ENCODE results near the gene PPA2.
"Not testable (repeated sequence)": the region's sequence is repeated elsewhere in the genome, so short reads cannot be mapped to it uniquely, and the experiment has no call there.

PPA2 gene

DNA sequence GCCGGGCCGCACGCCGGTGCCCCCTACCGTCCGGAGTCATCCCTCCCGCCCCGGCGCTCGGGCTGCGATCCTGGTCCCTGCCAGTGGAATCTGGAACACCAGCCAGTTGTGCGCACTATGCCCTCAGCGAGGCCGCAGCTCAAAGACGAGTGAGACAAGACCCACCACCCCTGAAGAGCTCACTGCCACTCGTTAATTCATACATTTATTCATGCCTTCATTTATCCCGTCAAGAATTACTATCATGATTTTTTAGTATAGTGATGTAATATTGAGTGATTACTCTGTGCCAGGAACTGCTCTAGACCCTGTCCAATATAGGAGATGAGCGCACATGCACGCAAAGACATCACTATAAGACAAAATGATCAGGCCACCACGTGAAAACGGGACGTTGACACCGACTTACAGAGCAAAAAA lies 247 bp upstream of the PPA2 start:
- peaks cover 19% of the 10 kb centered on the region for H3K4me1 Mint-ChIP-seq
- H3K27me3 Mint-ChIP-seq (ENCODE audit: low read depth): no peaks in the 10 kb centered on the region
- TF ChIP-seq, protein P1, sequence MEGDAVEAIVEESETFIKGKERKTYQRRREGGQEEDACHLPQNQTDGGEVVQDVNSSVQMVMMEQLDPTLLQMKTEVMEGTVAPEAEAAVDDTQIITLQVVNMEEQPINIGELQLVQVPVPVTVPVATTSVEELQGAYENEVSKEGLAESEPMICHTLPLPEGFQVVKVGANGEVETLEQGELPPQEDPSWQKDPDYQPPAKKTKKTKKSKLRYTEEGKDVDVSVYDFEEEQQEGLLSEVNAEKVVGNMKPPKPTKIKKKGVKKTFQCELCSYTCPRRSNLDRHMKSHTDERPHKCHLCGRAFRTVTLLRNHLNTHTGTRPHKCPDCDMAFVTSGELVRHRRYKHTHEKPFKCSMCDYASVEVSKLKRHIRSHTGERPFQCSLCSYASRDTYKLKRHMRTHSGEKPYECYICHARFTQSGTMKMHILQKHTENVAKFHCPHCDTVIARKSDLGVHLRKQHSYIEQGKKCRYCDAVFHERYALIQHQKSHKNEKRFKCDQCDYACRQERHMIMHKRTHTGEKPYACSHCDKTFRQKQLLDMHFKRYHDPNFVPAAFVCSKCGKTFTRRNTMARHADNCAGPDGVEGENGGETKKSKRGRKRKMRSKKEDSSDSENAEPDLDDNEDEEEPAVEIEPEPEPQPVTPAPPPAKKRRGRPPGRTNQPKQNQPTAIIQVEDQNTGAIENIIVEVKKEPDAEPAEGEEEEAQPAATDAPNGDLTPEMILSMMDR (IDR thresholded peaks at IDR 0.05; ENCODE audit: unreplicated experiment in 3 of 3): peak; percentile 78 to 91 (median 88)
- peak overlapping the region; percentile 96 to 99 (median 98) for H3K27ac Mint-ChIP-seq
- H3K36me3 Mint-ChIP-seq (ENCODE audit: low read depth): peaks cover 11% of the 10 kb centered on the region
- H3K9me3 Mint-ChIP-seq: no peaks in the 10 kb centered on the region
- H3K4me3 Mint-ChIP-seq: peak overlapping the region; percentile 97 to 99 (median 99)

DNA sequence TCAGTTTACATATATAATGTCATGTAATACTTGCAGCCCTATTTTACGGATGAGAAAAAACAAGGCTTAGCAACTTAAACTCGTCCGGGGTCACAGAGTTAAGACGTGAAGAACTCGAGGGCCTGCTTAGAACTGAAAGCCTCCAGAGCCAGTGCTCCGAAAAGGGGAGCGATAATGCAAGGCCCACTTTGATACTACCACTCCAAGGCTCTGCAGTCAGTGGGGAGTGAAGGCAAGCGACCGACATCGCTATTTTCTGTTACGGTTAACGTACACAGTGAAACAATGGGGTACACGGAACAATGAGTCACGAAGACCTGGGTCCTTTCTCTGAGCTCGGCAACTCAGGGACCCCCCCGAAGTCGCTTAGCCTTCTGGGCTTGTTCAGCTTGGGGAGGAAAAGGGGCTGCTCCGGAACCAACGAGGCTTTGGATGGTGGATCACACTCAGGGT lies 965 bp downstream of the PPA2 start:
- H3K36me3 Mint-ChIP-seq (ENCODE audit: low read depth): peaks cover 20% of the 10 kb centered on the region
- no peaks in the 10 kb centered on the region for H3K27me3 Mint-ChIP-seq (ENCODE audit: low read depth)
- peak overlapping the region; percentile 96 to 99 (median 98) for H3K27ac Mint-ChIP-seq
- peaks cover 2% of the 10 kb centered on the region for H3K9me3 Mint-ChIP-seq
- H3K4me1 Mint-ChIP-seq: peaks cover 19% of the 10 kb centered on the region
- TF ChIP-seq, protein P1 (IDR thresholded peaks at IDR 0.05; ENCODE audit: unreplicated experiment in 3 of 3): no peak
- H3K4me3 Mint-ChIP-seq: peak overlapping the region; percentile 97 to 99 (median 99)

DNA sequence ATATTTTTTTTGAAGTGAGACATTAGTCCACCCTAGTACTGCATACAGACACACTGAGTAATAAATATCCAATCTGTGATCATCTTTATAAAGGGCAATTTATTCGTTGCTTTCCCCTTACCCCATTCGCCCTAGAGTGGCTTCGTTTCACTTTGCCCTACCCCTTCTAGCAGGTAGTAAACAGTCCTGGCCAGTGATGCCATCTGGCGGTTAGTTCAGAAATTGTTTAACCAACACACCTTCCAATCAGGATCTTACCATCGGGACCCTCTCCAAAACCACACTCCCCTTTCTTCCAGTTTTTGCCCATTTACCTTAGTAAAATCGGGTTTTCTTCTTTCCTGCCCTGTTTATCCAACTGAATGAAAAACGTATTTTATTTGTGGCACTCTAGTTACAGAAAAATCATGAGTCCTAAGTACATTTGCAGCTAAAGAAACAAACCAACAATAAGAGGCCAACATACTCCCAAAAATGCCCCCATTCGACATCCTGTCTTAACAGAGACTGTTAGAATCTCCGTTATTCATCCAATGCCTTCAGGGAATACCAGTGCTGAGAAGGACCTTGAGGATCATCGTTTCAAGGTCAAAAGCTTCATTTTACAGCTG lies 2.2 kb downstream of the PPA2 start:
- TF ChIP-seq, protein P1 (IDR thresholded peaks at IDR 0.05; ENCODE audit: unreplicated experiment in 3 of 3): peak; percentile 62 to 68 (median 62)
- peak overlapping the region; percentile 97 to 99 (median 99) for H3K4me3 Mint-ChIP-seq
- no peaks in the 10 kb centered on the region for H3K27me3 Mint-ChIP-seq (ENCODE audit: low read depth)
- peak overlapping the region in 2 of 3 experiments; percentile 36 to 99 for H3K27ac Mint-ChIP-seq
- peaks cover 19% of the 10 kb centered on the region for H3K4me1 Mint-ChIP-seq
- peaks cover 31% of the 10 kb centered on the region for H3K36me3 Mint-ChIP-seq (ENCODE audit: low read depth)
- H3K9me3 Mint-ChIP-seq: peaks cover 2% of the 10 kb centered on the region

DNA sequence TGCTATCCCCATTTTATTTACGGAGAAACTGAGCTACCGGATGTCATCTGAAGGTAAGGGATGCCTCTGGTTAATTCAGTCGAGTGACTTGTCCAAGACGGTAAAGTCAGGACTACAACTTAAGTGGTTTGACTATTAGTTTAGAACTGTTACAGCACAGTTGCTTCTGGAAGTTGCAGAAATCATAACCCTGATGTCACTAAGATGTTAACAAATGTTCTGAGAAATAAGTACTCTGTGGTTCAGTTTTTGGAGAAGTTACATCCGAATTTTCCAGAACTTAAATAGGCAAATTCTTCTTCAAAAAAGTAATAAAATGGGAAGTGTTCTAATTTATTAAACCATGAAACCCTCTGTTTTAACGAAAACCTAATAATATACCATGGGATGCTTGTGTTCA lies 3.1 kb downstream of the PPA2 start:
- Mint-ChIP-seq H3K4me1 (peaks cover 19% of the 10 kb centered on the region), H3K27me3 (ENCODE audit: low read depth) (no peaks in the 10 kb centered on the region), H3K9me3 (peaks cover 7% of the 10 kb centered on the region), H3K36me3 (ENCODE audit: low read depth) (peaks cover 40% of the 10 kb centered on the region), H3K4me3 (no peak overlapping the region), H3K27ac (no peak overlapping the region)
- TF ChIP-seq, protein P1 (IDR thresholded peaks at IDR 0.05; ENCODE audit: unreplicated experiment in 3 of 3): no peak

DNA sequence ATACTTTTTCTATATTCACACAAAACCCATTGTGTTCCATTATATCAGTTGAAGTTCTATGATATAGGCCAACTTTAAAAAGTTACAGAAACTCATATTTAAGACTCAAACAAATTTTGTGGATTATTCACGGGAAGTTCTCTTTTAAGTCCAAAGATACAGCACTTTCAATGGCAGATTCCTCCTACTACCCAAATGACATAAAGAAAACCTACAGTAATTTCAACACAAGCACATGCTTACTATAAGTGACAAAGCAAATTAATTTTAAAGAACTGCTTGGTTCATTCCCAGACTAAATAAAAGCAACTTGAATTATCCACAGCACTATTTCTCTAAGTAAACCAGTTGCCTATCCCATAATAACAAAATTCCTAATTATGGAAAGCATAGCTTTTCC lies 4.1 kb downstream of the PPA2 start:
- no peak overlapping the region for H3K4me3 Mint-ChIP-seq
- TF ChIP-seq, protein P1 (IDR thresholded peaks at IDR 0.05; ENCODE audit: unreplicated experiment in 3 of 3): no peak
- H3K4me1 Mint-ChIP-seq: peaks cover 19% of the 10 kb centered on the region
- H3K27ac Mint-ChIP-seq: no peak overlapping the region
- H3K9me3 Mint-ChIP-seq: peaks cover 15% of the 10 kb centered on the region
- no peaks in the 10 kb centered on the region for H3K27me3 Mint-ChIP-seq (ENCODE audit: low read depth)
- peaks cover 50% of the 10 kb centered on the region for H3K36me3 Mint-ChIP-seq (ENCODE audit: low read depth)

DNA sequence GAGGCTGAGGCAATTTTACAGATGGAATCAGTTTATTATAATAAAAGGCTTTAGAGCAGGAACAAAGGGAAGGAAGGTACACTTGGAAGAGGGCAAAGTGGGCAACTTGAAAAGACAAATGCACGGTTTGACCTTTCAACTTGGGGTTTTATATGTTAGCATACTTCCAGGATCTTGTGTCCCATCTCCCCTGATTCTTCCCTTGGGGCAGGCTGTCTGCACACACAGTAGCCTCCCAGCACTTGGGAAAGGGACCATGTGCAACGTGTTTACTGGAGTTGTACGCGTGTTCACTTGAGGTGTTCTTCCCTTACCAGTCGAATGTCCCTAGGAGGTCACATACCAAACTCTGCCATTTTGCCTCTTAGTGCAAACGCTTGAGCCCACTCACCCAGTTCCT lies 7.3 kb downstream of the PPA2 start:
- Mint-ChIP-seq H3K9me3 (peaks cover 26% of the 10 kb centered on the region), H3K4me3 (no peak overlapping the region), H3K4me1 (peaks cover 4% of the 10 kb centered on the region), H3K27me3 (ENCODE audit: low read depth) (no peaks in the 10 kb centered on the region), H3K27ac (no peak overlapping the region), H3K36me3 (ENCODE audit: low read depth) (peaks cover 78% of the 10 kb centered on the region)
- TF ChIP-seq, protein P1 (IDR thresholded peaks at IDR 0.05; ENCODE audit: unreplicated experiment in 3 of 3): no peak

DNA sequence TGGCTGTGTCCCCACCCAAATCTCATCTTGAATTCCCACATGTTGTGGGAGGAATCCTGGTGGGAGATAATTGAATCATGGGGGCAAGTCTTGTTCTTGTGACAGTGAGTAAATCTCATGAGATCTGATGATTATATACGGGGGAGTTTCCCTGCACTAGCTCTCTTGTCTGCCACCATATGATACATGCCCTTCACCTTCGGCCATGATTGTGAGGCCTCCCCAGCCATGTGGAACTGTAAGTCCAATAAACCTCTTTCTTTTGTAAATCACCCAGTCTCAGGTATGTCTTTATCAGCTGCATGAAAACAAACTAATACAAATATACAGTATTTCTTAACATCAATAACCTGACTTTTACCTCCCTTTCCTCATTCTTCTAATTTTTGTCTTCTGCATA lies 9.3 kb downstream of the PPA2 start:
- H3K4me3 Mint-ChIP-seq; H3K27ac Mint-ChIP-seq; H3K4me1 Mint-ChIP-seq; H3K27me3 Mint-ChIP-seq (ENCODE audit: low read depth): not testable (repeated sequence)
- H3K9me3 Mint-ChIP-seq: peaks cover 26% of the 10 kb centered on the region
- peaks cover 78% of the 10 kb centered on the region for H3K36me3 Mint-ChIP-seq (ENCODE audit: low read depth)
